Measurements from ENCODE around the gene TRMU.

The TRMU gene

GRCh38 chr22:46371623-46372226 is 36.2 kb downstream of the TRMU start:
- no peak for DNase-seq

GRCh38 chr22:46372686-46373085 is 37.2 kb downstream of the TRMU start:
- no peak for DNase-seq

GRCh38 chr22:46373159-46373558 is 37.6 kb downstream of the TRMU start:
- DNase-seq, result no peak

- no peak for DNase-seq
Observed at GRCh38 chr22:46373921-46374662, 38.6 kb downstream of the TRMU start.

- no peak for DNase-seq
Observed at GRCh38 chr22:46374663-46375474, 39.4 kb downstream of the TRMU start.

GRCh38 chr22:46376111-46376510 is 40.6 kb downstream of the TRMU start:
- no peak for DNase-seq

- no peak for DNase-seq
Observed at GRCh38 chr22:46376908-46377524, 41.5 kb downstream of the TRMU start.

- no peak for DNase-seq
Observed at GRCh38 chr22:46377525-46378425, 42.3 kb downstream of the TRMU start.

GRCh38 chr22:46378426-46379065 is 43.0 kb downstream of the TRMU start:
- DNase-seq, result no peak

- DNase-seq, result no peak
Observed at GRCh38 chr22:46379066-46379930, 43.8 kb downstream of the TRMU start.

- DNase-seq, result no peak
Observed at GRCh38 chr22:46380069-46380468, 44.6 kb downstream of the TRMU start.

- DNase-seq, result no peak
Observed at GRCh38 chr22:46380581-46380980, 45.1 kb downstream of the TRMU start.

- DNase-seq, result no peak
Observed at GRCh38 chr22:46381142-46381541, 45.6 kb downstream of the TRMU start.

GRCh38 chr22:46381731-46382130 is 46.2 kb downstream of the TRMU start:
- DNase-seq, result no peak

GRCh38 chr22:46382524-46382923 is 47.0 kb downstream of the TRMU start:
- DNase-seq, result no peak

- DNase-seq, result no peak
Observed at GRCh38 chr22:46386312-46386711, 50.8 kb downstream of the TRMU start.

- no peak for DNase-seq
Observed at GRCh38 chr22:46387748-46388147, 52.2 kb downstream of the TRMU start.

- DNase-seq, result no peak
Observed at GRCh38 chr22:46388647-46389046, 53.1 kb downstream of the TRMU start.

GRCh38 chr22:46389081-46389480 is 53.6 kb downstream of the TRMU start:
- no peak for DNase-seq

- no peak for DNase-seq
Observed at GRCh38 chr22:46390105-46390651, 54.7 kb downstream of the TRMU start.
